Lung (tissue), 13 donors: ENCODE measurements around the gene MCM10. TPM values are rescaled to one million over a fixed set of nuclear protein-coding genes. Genes with fewer than 3 reads are reported as not detected.

Experiments
- ATAC-seq: fragments of 200-7000 bp; cut with Tn5 transposase; one replicate; pipeline ENCODE4 v1.9.1; 2020; ENCODE audit warnings: moderate number of reproducible peaks; ENCODE audit not compliant: insufficient read depth, low FRiP score
- DNase-seq, 3 donors: peaks; one replicate each; pipeline ENCODE4 v3.0.0-alpha.2; 2013 to 2017
- H3K27ac ChIP-seq, 2 donors: one replicate each; pipeline ENCODE4 v1.5.1; 2013; ENCODE audit warnings: mild to moderate bottlenecking in 2 of 2, moderate library complexity in 2 of 2, control low read depth in 1 of 2, inconsistent platforms in 1 of 2, low read depth in 1 of 2, low read length in 1 of 2
- H3K27me3 ChIP-seq, 3 donors: one replicate each; pipeline ENCODE4 v1.5.1; 2013; ENCODE audit warnings: low read length in 2 of 3; ENCODE audit not compliant: control insufficient read depth in 3 of 3, insufficient read depth in 3 of 3
- H3K36me3 ChIP-seq, 4 donors: one replicate each; pipeline ENCODE4 v1.5.1; 2013; ENCODE audit warnings: low read length in 4 of 4, mild to moderate bottlenecking in 1 of 4, moderate library complexity in 1 of 4; ENCODE audit not compliant: control insufficient read depth in 4 of 4, insufficient read depth in 4 of 4
- H3K4me1 ChIP-seq, 5 donors: one replicate each; pipeline ENCODE4 v1.5.1; 2013; ENCODE audit warnings: low read length in 5 of 5, mild to moderate bottlenecking in 2 of 5, moderate library complexity in 1 of 5; ENCODE audit not compliant: control insufficient read depth in 5 of 5, insufficient read depth in 5 of 5
- H3K4me3 ChIP-seq: one replicate; pipeline ENCODE4 v1.5.1; 2013; ENCODE audit warnings: mild to moderate bottlenecking, control low read depth, moderate library complexity
- H3K9ac ChIP-seq, 2 donors: one replicate each; pipeline ENCODE4 v1.5.1; 2013; ENCODE audit warnings: low read length in 2 of 2, control low read depth in 1 of 2; ENCODE audit not compliant: insufficient read depth in 1 of 2
- H3K9me3 ChIP-seq, 4 donors: one replicate each; pipeline ENCODE4 v1.5.1; 2013; ENCODE audit warnings: low read length in 3 of 4, mild to moderate bottlenecking in 1 of 4, moderate library complexity in 1 of 4; ENCODE audit not compliant: control insufficient read depth in 4 of 4, insufficient read depth in 3 of 4
- CTCF ChIP-seq: IDR thresholded peaks from 2 replicates; pipeline ENCODE4 v1.5.1; 2012; ENCODE audit warnings: mild to moderate bottlenecking; ENCODE audit errors: control extremely low read depth, extremely low read depth
- WGBS, 2 donors: extraction: QIAGEN DNeasy Blood & Tissue Kit; methylation state at CpG; one replicate each; pipeline ENCODE4 v1.1.7; 2013; 5-methylcytosine and 5-hydroxymethylcytosine counted together
- polyA plus RNA-seq, 2 donors: library from polyadenylated mRNA; stranded (reverse); fragments of 200-250 nt; gene quantifications; one replicate each; pipeline ENCODE4 v1.2.1, GENCODE V29; 2013
- small RNA-seq: library from RNA; depleted of rRNA; stranded (forward); fragments of <200 nt; gene quantifications from one replicate; pipeline ENCODE3, GENCODE V24; 2014; ENCODE audit warnings: low replicate concordance
- total RNA-seq, 2 donors: library from RNA; depleted of rRNA in 1 of 2; stranded (reverse); fragments of >200 nt in 1 of 2; gene quantifications; one replicate each; pipeline ENCODE4 v1.2.1, GENCODE V29; 2014 to 2021
- donor health status: control.
- donor health status: control.
- donor health status: Bipolar disorder and iron deficiency.
- donor health status: healthy.
- donor health status: DM: yes; HTN: yes; CAD: no.

MCM10 gene
- total and polyA plus RNA-seq, 4 donors = 0.54 to 1.8 (median 1.0) TPM

- 79 to 81% methylated on average over 5 of the region's 5 CpGs for WGBS, 2 donors
- ATAC-seq = no peak
- Histone ChIP-seq H3K9me3 (no peaks in the 10 kb centered on the region), H3K36me3 (no peaks in the 10 kb centered on the region), H3K4me3 (no peak overlapping the region), H3K9ac (no peak overlapping the region), H3K27ac (no peak overlapping the region), H3K4me1 (no peaks in the 10 kb centered on the region), H3K27me3 (no peaks in the 10 kb centered on the region)
- TF ChIP-seq CTCF = no peak
- DNase-seq = no peak
Measured at GRCh38 chr10:13257621-13258140, 96.3 kb downstream of the MCM10 start.

Small RNAs within 50 kb of the gene (small RNA-seq; reads per million reads assigned to genes)
- not detected for gene RNU6-6P

Other genes starting within 250 kb of the MCM10 start
- gene CCDC3, start 159.8 kb upstream of the MCM10 start, total RNA-seq = 10 to 100 TPM; 10.2 to 11.7 TPM
- gene CCDC3, start 159.8 kb upstream of the MCM10 start, polyA plus RNA-seq = 10 to 100 TPM in 1 of 2 donors, 1 to 10 TPM in 1; 4.1 to 21.5 TPM
- 10 to 100 TPM; 41.2 to 45.6 TPM for gene OPTN, start 61.4 kb upstream of the MCM10 start, total RNA-seq
- 10 to 100 TPM; 23.0 to 34.3 TPM for gene OPTN, start 61.4 kb upstream of the MCM10 start, polyA plus RNA-seq
- gene UCMA, start 72.8 kb downstream of the MCM10 start, total RNA-seq = under 1 TPM in 1 of 2 donors, not detected in 1; 0.91 TPM
- gene UCMA, start 72.8 kb downstream of the MCM10 start, polyA plus RNA-seq = not detected
- gene PHYH, start 138.5 kb downstream of the MCM10 start, total RNA-seq = 10 to 100 TPM; 17.4 to 28.9 TPM
- gene PHYH, start 138.5 kb downstream of the MCM10 start, polyA plus RNA-seq = 10 to 100 TPM; 14.8 to 28.1 TPM
- 10 to 100 TPM; 37.4 to 47.3 TPM for gene SEPHS1, start 186.7 kb downstream of the MCM10 start, total RNA-seq
- 10 to 100 TPM; 19.5 to 33.4 TPM for gene SEPHS1, start 186.7 kb downstream of the MCM10 start, polyA plus RNA-seq